Fibroblast of skin of left quadriceps (primary cell): ENCODE data around the gene C12orf56.
"Not testable (repeated sequence)": the region's sequence is repeated elsewhere in the genome, so short reads cannot be mapped to it uniquely, and the experiment has no call there.

ENCODE experiments used
- DNase-seq, 2 experiments: peaks; one replicate each; pipeline ENCODE4 v3.0.0-alpha.2; 2013; ENCODE audit warnings: low read depth in 2 of 2

Gene C12orf56

DNA sequence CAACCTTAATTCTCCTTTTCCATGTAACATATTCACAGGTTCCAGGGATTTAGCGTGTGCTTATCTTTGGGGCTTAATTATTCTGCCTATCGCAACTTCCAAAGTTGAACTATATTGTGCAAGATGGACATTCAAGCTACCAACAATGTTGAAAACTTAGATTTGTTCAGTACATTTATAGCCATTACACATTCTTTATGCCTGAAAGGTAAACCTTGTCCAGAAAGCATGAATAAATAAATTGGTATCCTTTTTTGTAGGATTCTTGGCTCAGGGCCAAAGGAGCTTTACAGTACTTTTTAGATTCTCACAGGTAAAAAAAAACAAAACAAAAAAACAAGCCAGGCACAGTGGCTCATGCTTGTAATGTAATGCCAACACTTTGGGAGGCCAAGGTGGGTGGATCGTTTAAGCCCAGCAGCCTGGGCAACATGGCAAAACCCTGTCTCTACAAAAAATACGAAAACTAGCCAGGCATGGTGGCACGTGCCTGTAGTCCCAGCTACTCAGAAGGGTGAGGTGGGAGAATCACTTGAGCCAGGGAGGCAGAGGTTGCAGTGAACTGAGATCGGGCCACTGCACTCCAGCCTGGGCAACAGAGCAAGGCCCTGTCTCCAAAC, 3.3 kb downstream of the C12orf56 start:
- no peak for DNase-seq

DNA sequence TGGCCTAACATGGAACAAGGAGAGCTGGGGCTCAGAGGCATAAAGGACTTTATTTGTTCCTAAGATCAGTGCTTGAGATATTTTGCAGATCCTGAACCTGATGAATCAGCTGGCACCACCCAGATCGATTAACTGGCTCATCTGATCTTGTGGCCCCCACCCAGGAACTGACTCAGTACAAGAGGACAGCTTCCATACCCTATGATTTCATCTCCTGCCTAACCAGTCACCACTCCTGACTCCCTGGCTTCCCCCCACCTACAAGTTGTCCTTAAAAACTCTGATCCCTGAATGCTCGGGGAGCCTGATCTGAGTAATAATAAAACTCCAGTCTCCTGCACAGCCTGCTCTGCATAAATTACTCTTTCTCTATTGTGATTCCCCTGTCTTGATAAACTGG, 5.1 kb downstream of the C12orf56 start:
- no peak for DNase-seq

DNA sequence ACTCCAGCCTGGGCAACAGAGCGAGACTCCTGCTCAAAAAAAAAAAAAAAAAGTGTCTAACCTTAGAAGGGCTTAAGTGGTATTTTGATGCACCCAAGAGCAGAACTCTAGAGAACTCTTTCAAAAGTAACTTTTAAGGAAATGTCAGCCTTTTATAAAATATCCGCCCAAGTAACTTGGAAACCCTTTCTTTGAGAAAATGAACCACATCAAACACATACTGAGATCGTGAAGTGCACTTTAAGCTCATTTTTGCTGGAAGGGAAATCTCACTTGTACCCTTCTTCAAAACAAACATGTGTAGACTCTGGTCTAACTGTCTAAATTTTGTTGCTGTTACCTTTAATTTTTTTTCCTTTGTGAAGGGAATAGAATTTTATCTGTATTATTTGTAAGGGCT, 5.5 kb downstream of the C12orf56 start:
- DNase-seq = no peak

GRCh38 chr12:64383675-64384074, 6.9 kb downstream of the C12orf56 start:
- DNase-seq = no peak

- no peak for DNase-seq
Measured at GRCh38 chr12:64362721-64363305, 27.7 kb downstream of the C12orf56 start.

DNA sequence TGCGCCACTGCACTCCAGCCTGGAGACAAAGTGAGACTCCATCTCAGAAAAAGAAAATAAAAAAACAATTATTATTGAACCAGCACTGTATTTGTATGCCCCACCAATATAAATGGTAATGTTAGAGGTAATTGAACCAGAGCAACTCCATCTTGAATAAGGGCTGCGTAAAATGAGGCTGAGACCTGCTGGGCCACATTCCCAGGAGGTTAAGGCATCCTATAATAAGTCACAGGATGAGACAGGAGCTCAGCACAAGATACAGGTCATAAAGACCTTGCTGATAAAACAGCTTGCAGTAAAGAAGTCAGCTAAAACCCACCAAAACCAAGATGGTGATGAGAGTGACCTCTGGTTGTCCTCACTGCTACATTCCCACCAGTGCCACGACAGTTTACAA, 29.4 kb downstream of the C12orf56 start:
- DNase-seq = not testable (repeated sequence)

- DNase-seq = not testable (repeated sequence)
Measured at GRCh38 chr12:64356209-64356608, 34.3 kb downstream of the C12orf56 start.

- DNase-seq = no peak
Measured at GRCh38 chr12:64352181-64352580, 38.4 kb downstream of the C12orf56 start.

- no peak for DNase-seq
Measured at GRCh38 chr12:64351265-64351664, 39.3 kb downstream of the C12orf56 start.

DNA sequence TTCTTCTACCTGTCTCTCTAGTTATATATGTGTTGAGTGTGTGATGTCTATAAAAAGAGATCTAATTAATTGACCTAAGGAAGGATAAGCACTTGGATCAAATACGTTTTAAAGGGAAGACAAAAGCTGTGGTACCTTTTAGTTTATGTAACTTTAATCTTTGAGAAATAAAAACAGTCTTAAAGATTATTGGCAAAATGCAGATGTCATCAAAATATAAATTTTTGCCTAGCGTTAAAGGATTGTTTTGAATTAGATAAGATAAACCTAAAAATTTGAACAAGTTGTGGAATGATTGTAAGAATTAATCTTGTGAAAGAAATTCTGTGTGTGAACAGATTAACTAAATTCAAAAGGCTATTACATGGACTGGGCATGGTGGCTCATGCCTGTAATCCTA, 42.9 kb downstream of the C12orf56 start:
- no peak for DNase-seq

GRCh38 chr12:64344631-64345030, 45.9 kb downstream of the C12orf56 start:
- not testable (repeated sequence) for DNase-seq

GRCh38 chr12:64340546-64340945, 50.0 kb downstream of the C12orf56 start:
- not testable (repeated sequence) for DNase-seq

GRCh38 chr12:64335886-64336466, 54.6 kb downstream of the C12orf56 start:
- no peak for DNase-seq

GRCh38 chr12:64332938-64333337, 57.6 kb downstream of the C12orf56 start:
- no peak for DNase-seq

DNA sequence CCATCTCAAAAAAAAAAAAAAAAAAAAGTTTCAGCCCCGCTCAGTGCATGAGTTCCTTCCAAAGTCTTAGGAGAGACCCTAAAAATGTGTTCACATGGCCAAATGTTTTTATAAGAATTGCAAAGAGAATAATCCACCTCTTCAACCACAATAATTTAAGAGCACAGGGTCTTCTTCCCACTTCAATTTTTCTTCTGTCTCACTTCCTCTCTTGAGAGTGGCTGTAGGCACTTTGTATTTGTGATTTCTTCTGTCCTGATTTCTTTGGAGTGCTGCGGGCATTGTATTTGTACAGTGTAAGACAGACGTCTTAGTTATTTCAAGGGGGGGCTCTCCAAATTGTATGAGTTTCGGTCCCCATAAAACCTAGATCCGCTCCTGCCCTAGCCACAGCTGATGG, 58.3 kb downstream of the C12orf56 start:
- DNase-seq = no peak

DNA sequence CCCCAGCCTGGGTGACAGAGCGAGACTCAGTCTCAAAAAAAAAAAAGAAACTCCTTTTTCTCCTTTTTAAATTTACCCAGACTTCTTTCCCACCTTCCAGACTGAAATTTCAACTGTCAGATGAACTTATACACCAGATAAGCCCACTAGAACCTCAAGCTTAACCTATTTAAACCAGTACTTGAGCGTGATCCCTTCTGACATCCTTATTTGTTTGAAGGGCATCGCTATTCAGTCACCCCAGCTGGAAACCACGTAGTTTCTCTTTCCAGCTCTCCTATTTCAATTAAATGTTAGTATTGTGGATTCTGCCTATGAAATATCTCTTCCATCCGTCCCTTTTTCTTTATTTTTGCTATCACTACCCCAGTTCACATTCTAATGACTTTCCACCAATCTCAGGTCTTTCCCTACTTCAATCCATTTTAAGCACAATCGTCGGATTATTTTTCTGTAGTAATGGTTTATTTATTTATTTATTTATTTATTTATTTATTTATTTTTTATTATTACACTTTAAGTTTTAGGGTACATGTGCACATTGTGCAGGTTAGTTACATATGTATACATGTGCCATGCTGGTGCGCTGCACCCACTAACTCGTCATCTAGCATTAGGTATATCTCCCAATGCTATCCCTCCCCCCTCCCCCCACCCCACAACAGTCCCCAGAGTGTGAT, 61.4 kb downstream of the C12orf56 start:
- not testable (repeated sequence) for DNase-seq

GRCh38 chr12:64325055-64325454, 65.5 kb downstream of the C12orf56 start:
- no peak for DNase-seq

DNA sequence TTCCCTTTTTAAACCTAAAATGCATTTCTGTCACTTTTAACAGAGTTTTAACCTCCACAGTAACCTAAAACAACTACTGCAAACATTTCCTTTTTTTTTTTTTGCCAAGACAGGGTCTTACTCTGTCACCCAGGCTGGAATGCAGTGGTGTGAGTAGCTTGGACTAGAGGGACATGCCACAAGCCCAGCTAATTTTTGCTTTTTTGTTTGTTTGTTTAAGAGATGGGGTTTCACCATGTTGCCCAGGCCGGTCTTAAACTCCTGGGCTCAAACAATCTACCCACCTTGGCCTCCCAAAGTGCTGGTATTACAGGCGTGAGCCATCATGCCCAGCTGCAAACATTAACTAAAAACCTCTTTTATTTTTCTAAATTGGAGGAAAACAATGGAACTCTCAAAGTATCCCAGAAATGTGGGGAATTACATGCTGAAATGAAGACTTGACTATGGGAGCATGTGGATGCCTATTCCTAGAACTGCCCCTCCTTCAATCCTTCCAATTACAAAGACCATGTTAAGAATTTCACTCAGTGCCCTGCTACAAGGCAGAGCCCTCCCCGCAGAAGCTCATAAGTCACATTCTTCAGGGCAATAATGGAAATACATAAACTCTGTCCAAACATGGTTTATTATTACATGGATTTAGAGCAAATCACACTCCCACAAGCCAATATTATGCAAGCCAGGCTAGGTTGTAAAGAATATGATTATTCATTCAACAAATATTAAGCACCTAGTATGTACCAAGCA, 66.9 kb downstream of the C12orf56 start:
- DNase-seq = no peak

GRCh38 chr12:64323006-64323405, 67.6 kb downstream of the C12orf56 start:
- no peak for DNase-seq

DNA sequence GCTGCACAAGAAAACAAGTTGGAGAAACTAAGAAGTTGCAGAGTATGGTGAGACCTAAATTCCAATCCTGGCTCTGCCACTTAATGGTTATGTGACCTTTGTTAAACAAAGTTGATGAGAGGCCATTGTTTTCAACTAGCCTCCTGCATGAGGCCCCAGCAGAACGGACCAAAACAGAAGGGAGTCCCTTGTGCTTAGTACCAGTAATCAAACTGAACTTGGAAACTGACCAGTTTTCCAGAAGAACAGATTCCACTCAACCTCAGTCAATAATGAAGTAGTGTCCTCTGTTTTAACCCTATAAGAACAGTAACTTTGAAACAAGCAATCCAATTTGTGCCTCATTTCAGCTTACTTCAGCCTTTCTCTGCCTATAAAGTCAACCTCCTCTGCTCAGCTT, 69.9 kb downstream of the C12orf56 start:
- no peak for DNase-seq

GRCh38 chr12:64319540-64320225, 70.9 kb downstream of the C12orf56 start:
- not testable (repeated sequence) for DNase-seq

GRCh38 chr12:64318605-64319004, 72.0 kb downstream of the C12orf56 start:
- DNase-seq = peak in 1 of 2 experiments; percentile 4
